GM12874 (cell line): Measurements from ENCODE around the gene MISP.

Source experiments
- CTCF ChIP-seq: IDR thresholded peaks from 2 replicates; pipeline ENCODE4 v1.5.1; 2011; ENCODE audit warnings: low read depth, mild to moderate bottlenecking, control low read depth, low read length, moderate library complexity; ENCODE audit not compliant: insufficient read depth

The MISP gene

GRCh38 chr19:805166-805551 lies 54.2 kb downstream of the MISP start:
- no peak for TF ChIP-seq CTCF

GRCh38 chr19:805600-806550 lies 55.0 kb downstream of the MISP start:
- TF ChIP-seq CTCF = no peak

- no peak for TF ChIP-seq CTCF
Measured at GRCh38 chr19:806815-807421, 56.0 kb downstream of the MISP start.

- TF ChIP-seq CTCF = no peak
Measured at GRCh38 chr19:807627-808422, 56.9 kb downstream of the MISP start.

GRCh38 chr19:808423-808775 lies 57.5 kb downstream of the MISP start:
- TF ChIP-seq CTCF = no peak

GRCh38 chr19:810077-810855 lies 59.4 kb downstream of the MISP start:
- TF ChIP-seq CTCF = no peak
